AG20443 (cell line): ENCODE measurements around the gene NECTIN1.

Experiments used
- DNase-seq: peaks from one replicate; pipeline ENCODE4 v3.0.0; 2012; ENCODE audit warnings: low spot score, mixed read lengths

Gene NECTIN1

DNA sequence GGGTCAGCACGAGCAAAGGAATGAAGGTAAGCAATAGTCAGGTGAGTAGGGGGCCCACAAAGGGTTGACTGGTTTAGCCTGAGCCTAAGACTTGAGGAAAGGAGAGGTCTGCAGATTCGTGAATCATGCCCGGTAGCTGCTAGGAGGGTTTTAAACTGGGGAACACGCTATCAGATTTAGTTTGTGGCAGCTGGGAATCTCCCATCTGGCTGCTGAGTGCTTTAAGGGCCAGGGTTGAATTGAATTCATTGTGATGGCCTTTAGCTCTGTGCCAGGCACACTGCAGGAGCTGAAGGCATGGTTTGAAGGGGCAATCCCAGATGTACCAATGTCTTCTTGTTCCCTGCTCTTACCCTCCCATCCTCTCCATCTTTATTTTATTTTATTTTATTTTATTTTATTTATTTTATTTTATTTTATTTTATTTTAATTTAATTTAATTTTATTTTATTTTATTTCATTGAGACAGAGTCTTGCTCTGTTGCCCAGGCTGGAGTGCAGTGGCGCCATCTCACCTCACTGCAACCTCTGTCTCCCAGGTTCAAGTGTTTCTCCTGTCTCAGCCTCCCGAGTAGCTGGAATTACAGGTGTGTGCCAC, 1.9 kb upstream of the NECTIN1 start:
- no peak for DNase-seq

DNA sequence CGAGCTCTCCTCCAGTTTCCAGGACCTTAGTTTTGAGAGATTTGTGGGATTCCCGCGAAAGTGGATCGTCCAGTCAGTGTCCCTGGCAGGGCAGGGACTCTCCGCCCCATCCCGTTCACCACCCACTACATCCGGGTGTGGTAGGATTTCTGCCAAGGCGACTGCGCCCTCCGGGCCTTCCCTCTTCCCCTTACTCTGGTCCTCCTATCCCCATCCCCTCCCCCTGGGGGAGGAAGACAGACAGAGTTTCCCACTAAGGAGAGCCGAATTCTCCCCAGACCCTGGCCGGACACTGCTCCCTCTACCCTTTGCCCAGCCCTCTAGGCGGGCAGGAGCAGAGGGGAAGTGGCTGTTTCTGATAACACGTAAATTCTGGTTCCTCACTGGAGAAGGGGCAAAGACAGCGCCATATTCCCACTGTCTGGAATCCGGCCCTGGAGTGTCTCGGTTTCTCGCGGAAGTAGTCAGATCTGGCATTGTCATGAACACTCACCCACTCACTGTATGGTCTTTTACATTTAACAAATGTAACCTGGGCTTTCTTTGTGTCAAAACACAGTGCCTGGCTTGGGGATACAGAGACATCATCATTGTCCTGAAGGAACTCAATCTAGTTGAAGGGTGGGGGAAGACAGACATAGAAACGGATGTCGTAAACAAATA, 1.1 kb upstream of the NECTIN1 start:
- peak; percentile 88 for DNase-seq

DNA sequence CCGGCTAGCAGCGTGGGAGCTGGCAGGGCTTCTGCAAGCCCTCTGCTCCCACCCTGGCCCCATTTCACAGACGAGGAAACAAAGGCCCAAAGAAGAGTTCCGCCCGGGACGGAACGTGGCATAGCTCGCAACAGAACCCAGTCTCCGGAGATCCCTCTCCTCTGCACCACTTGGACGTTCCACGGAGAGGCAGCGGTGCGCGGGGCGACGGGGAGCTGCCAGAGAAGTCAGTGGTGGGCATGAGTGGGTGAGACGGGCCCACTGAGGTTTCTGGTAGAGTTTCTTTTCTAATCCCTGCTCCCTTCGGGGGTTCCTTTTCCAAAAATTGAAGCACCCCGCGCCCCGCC, 554 bp upstream of the NECTIN1 start:
- DNase-seq = no peak

DNA sequence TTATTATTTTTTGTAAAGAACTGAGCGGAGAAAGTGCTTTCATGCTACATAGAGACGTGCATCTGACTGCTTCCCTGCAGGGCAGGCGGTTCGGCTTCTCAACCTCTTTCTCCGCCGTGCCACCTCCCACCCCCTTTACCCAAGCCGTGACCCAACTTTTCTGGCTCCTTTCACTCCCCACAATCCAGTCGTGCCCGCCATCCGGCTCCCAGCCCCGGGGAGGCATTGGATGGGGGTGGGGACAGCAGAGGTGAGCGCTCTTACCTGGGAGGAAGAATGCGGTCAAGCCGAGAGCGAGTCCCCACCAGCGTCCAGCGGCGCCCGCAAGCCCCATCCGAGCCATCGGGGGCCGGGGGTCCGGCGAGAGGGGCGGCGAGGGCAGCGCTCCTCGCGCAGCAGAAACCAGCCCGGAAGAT, 781 bp downstream of the NECTIN1 start:
- DNase-seq = peak; percentile 48

DNA sequence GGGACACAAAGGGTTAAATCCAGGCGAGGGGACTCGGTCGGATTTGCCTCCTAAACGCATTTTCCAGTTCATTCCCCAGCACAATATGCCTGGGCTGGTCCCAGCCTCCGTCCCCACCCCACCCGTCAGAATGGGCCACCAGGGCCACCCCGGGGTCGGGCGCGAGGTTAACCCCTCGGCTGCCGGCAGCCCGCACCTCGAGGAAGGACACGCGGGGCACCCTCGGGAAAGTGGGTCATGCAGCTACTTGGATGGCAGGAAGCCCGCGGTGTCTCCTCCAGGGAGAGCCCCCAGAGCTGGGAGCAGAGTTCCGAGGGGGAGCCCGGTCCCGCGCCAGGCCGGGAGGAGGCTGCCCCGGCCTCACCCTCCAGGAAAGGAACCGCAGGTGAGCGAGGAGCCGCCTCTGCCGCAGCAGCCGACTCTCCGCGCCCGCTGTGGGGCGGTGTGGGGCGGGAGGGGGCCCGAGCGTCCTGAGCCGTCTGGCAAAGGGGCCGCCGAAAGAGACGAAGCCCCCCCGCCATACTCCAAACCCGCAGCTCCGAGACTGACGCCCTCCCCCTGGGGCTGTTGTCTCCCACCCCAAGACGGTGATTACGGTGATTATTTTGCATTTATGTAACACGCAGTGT, 1.4 kb downstream of the NECTIN1 start:
- peak; percentile 58 for DNase-seq

DNA sequence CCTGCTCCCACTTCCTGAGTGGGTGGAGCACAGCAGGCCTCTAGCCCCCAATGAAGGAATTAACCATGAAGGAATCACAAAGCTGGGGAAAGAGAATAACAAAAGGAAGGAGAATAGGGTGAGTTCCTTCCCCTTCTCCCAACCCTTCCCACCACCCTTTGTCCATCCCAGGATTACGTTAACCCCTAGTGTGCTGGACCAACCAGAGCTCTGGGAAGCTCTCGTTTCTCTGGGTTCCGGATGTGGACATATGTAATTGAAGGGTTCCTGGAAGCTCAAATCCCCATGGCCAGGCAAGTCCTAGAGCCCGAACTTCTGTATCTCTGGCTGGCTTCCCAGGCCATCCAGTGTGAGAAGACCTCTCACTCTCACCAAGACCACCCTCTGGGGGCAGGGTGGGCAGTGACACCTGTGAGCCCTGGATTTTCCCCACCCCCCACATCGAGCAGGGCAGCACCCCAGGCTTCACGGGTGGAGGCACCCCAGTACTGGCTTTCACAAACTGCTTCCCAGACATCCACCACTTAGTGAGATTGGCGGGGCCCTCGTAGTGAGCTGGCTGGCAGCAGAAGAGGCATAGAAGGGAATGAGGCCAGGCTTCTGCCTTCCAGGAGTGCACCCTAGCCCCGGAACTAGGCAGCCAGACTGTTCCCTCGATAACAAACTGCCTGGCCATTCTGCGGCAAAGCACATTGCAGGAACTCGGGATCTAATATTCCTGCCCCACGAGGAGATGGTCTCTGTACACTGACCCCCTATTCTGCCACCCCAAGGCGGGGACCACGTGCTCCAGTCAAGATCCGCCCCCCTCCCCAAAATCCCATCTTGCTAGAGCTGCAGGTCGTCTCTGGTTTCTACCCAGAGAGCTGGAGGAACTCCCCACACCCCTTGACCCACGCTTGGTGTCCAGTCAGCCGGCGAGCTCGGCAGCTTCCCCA, 2.1 kb downstream of the NECTIN1 start:
- no peak for DNase-seq

DNA sequence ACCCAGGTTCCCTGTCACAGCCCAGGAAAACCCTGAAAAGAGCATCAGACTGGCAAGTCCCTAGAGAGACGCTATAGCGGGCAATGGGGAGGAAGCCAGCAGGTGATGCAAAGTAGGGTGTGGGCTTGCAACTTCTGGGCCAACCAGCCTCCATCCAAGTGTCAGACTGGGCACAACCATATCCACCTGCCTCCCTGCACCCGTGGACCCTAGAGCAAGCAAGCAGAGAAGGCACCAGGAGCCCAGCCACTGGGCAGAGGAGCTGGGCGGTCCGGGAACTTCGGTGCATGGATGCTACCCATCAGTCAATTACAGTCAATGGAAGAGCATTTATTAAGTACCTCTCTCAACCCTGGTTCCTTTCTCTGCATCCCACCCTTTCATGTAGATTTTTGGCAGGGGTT, 2.8 kb downstream of the NECTIN1 start:
- DNase-seq = no peak

DNA sequence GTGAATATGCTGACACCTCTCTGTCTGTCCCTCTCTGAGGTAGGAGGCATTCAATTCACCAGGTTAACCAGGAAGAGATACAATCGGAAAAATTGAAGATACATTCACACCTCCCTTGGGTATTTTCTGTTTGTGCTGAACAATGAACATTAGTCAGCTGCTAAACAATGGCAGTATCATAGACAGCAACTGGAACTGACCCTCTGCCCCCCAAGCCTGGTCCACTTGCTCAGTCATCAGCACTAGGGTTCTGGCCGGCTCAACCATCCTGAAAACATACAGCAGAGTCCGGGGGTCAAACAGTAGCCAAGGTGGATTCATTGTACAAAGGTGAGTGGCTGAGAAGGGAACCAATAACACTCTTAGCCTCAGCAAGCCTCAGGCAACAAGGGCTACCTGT, 4.0 kb downstream of the NECTIN1 start:
- DNase-seq = no peak

DNA sequence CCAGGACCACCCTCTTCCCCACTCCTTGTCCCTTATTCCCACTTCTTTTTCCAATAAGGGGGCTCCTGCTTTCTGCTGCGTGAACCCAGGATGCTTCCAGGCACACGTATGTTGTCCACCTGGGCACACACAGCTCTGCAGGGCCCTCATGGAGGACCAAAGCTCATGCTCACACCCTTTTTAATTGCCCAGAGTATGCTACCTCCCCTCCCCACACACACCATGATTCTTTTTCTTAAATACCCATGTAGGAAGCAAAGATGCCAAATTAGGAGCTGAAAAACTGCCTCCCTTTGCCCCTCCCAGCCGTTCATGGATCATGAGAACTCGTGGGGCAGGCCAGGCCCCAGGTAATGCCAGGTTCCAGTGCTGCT, 5.1 kb downstream of the NECTIN1 start:
- no peak for DNase-seq

DNA sequence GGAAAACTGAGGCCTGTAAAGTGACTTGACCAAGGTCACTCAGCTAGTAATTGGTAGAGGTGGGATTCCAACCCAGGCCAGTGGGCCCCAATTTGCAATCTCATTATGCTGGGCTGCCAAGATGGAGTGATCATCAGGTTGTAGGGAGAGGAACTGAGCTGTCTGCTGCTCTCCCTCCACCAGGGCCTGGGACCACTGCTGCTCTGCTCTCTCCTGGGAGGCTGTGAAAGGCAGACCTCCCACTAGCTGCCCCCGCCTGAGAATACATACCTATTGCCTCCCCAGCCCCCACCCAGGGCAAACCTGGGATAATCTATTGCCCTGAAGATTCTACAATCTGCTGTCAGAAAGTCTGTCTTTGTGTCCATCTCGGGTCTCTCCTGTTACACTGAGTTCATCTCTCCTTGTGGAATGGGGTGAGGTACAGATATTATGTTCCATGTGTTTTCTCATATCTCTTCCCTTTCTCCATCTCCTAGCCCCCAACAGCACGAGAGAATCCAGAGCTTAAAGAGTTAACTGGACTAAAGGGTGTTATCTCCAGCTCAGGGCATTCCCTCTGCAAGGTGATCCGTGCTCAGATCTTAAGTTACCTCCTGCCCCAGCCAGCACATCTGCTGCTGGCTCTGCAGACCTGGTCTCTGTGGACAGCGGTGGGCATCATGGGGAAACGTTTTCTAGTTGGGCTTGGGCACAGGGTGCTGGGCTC, 5.6 kb downstream of the NECTIN1 start:
- DNase-seq = no peak

DNA sequence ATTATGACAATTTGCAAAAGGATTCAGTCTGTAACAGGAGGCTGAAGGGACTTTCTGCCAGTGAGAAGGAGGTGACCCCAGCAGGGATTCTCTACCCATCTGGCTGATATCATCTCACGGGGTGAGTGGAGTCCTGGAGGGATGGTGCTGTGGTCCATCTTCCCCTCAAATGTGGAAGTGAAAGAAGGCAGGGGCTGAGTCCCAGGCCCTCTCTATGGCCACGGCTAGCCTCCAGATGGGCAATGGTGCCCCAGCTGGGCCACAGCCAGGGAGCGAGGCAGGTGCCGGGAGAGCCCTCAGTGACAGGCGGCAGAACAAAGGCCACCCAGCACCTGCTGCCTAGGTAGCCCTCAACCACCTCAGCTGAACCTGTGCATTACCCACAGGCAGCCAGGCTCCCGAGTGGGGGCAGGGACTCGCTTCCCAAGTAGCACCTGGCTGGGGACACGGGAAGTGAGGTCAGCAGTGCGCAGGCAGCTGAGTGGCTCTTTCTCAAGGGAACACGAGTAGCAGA, 6.7 kb downstream of the NECTIN1 start:
- no peak for DNase-seq

DNA sequence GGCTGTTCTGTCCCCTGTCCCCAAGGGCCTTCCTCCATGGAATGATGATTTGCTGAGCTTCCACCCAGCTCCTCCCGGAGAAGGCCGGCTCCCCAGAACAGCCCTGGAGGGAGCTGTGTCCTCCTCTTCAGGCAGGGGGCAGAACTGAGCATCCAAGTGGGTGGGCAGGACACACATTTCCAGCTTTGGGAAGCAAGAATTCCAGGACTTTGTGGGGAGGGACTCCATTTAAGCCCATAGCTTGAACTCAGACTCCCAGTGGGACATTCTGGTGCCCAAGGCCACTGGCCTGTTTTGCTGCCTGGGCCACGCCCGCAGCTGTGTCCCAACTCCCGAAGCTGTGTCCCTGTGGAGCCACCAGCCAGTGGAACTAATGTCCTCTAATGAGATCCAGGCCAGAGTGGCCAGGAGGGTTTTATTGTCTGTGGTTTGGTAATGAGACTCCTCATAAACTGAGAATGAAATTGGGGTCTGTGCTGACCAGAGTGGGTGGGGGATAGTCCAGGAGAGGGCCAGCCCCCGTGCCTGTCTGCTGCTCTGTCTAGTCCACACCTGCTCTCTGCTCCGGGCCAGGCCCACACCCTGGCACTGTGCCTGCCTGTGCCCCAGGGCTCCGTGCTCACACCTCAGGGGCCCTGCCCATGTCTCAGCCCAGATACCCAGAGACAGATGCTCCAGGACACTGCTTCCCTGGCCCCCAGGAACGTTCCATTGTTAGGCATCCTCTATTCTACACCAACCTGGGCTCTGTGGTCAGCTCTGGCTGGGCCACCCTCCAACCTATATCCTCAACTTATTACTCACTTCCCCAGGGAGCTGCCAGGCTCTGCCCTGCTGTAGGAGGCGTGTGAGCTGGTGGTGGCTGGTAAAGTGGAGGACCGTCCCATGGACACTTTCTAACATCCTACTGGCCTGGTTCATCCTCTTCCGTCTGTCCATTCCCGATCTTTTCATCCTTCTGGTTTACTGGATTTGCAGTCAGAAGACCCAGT, 7.6 kb downstream of the NECTIN1 start:
- DNase-seq = peak; percentile 77

DNA sequence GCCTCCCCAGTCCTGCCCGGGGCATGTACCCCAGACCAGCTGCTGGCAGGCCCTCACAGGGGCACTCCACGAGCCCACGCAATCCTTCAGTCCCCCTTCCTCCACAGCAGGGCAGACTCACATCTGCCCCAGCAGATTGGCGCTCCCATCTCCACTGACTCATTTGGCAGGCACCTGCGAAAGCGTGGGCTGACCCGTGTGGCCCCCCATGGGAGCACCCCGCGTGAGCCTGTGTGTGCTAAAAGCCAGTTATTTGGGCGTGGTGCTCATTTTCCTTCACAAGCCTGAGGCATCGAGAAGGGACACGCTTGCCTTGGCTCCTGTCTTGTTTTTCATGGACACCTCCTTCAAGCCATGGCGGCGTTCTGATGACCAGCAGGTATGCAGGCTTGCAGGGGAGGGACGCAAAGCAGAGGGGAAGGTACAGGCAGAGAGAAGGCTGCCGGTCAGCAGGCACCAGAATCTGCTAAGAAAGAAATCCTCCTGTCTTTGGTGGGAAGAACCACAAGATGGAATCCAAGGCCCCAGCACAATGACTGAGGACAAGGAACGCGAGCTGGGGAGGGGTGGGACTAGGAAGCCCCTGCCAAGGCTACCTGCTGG, 8.6 kb downstream of the NECTIN1 start:
- DNase-seq = no peak

DNA sequence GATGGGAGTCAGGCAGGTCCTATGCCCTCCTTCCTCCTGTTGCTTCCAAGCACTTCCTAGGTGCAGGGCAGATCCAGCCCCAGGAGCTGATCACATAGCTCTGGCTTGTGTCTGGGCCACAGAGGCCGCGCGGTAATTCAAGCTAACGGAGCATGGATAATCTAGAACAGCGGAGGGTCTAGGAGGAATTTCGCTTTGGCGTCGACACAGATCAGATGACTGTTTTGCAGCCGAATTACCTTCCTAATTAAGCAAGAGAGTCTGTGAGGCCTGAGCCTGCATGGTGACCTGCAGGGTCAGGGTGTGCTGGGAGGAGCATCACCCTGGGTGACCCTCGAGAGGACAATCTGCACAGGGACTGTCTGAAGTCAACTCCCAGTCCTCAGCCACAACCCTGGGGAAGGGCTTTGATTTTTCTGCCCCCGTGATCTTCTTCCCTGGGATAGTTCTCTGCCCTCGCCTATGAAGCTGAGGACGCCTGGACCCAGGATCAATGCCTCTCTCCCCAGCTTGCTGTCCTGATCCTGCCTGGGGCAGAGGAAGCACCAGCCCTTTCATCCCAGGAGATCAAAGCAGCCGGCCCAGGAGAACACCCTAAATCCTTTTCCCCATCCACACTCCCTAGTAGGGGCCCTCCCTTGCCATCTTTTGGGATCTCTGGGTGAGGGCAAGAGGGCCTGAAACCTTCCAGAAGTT, 11.0 kb downstream of the NECTIN1 start:
- DNase-seq = no peak

DNA sequence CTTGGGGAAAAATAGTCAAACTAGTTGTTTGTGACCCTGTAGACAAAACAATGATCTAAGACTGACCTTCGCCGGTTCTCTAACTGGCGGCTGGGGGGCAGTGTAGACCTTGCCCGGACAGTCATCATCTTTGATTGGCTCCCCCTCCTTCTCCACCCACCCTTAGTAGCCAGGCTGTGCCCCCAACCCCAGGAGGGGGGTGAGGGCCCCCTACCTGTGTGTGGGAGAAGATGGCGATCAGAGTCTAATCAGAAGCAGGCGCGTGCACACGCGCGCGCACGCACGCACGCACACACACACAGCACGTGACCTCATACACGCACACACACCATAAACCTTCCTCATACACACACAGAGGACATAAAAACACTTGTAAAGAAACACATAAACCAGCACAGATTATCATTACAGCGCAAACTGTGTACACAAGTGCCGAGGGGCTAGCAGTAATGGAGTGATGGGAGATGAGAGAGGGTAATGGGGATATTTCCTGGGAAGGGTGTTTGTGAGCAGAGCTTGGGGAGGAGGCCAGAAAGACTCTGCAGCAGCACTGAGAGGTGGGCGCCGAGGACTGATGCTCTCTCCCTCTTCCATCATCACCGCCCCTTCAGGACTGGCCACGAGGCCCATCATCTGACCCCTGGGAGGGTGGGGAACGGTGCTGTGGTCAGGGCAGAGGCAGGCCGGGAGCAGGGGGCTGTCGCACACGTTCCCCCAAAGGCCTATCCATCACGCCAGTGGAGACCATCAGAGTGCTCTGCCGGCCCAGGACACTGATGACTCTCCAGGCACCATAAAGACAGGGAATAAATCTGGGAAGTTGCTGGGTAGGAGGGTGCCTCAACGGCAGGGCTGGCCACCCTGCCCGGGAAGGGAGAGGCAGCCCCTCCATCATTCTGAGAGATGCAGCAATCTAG, 12.2 kb downstream of the NECTIN1 start:
- no peak for DNase-seq

DNA sequence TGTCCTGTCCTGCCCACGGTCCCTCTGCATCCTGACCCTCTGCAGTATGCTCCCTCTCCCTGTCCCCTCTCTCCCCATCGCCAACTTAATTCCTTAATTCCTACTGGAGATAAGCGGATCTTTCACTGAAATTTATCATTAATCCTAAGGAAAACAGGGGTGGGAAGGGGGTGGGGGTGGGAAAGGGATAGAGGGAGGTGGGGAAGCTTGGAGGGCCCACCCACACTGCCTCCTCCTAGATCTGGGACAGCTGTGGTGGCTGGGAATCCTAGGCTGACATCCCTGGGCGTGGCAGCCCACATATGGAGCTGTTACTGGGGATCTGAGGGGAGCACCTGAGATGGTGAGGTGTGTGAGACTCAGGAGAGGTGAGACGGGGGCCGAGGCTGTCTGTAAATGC, 14.4 kb downstream of the NECTIN1 start:
- no peak for DNase-seq

DNA sequence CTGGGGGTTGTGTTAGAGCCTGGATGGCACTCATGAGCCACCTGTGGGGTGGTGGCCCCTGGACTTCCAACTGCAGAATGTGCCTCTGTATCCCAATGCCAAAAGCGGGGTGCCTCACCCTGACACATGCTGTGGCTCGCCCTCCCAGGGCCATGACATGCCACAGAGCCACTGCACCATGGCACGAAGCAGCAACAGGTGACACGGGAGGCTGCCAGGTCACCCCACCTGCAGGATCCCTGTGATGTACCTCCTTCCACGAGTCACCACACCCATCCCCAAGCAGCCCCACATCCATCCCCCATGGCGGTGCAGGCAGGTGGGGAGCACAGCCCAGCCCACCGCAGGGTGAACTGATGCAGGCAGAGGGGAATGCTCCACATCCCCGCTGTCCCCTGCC, 14.8 kb downstream of the NECTIN1 start:
- no peak for DNase-seq

DNA sequence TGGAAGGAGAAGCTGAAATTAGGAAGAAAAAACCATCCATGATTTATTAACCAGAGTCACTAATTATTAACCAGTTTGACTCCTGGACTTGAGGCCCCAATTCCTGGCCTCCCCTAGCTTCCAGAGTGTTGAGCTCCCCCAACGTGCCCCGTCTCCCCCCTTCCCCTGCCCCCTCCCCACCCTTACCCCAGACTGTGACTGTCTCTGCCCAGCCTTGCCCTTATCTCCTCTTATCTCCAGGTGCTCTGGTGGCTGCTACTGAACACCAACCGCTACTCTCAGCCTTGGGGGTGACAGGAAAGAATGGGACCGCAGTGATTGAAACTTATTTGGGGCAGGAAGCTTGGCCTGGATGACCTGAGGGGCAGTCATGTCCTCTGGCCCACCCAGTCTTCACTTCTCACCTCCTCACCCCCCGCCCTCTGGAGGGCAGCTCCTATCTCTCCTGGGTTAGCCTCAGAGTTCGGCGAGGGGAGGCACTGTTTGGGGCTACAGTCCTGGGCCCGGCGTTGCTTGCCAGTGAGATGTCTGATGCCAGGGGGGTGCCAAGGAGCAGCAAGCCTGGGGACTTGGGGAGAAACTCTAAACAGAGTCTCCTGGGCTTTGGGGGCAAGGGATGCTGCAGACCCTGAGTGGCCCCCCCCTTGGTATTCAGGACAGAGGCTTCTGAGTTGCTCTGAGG, 15.5 kb downstream of the NECTIN1 start:
- no peak for DNase-seq
